ENCODE data around the gene PSMB5.
"Not testable (repeated sequence)": the region's sequence is repeated elsewhere in the genome, so short reads cannot be mapped to it uniquely, and the experiment has no call there.

The PSMB5 gene

GRCh38 chr14:23043145-23043544, 8.4 kb upstream of the PSMB5 start:
- no peak for DNase-seq

- DNase-seq: no peak
These were observed 7.7 kb upstream of the PSMB5 start, which contains the start of gene PSMB11 for GRCh38 chr14:23042162-23042965. Gene PSMB11, plus strand, starts transcription at chr14:23042212. Its CDS starts 14 bp downstream, at chr14:23042226.

DNA sequence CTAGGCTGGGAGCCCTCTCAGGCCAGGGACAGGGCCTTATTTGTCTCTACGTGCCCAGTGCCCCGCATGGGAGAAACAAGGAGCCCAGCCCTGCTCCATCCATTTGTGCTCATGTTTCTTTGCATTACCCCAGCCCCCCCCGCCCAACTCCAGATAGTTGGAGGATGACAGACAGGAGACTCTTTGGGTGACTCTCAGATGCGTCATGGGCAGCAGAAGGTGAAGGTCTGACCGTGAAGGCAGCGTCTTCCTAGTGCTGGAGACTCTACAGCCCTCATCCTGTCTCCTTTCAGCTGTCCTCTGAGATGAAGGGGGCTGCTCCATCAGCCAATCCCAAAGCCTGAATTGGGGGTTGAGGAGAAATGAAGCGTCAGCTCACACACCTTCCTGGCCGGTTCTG, 7.0 kb upstream of the PSMB5 start:
- no peak for DNase-seq

GRCh38 chr14:23040100-23040499, 5.4 kb upstream of the PSMB5 start:
- no peak for DNase-seq

- no peak for DNase-seq
These were observed 824 bp upstream of the PSMB5 start for GRCh38 chr14:23035303-23036144.

DNA sequence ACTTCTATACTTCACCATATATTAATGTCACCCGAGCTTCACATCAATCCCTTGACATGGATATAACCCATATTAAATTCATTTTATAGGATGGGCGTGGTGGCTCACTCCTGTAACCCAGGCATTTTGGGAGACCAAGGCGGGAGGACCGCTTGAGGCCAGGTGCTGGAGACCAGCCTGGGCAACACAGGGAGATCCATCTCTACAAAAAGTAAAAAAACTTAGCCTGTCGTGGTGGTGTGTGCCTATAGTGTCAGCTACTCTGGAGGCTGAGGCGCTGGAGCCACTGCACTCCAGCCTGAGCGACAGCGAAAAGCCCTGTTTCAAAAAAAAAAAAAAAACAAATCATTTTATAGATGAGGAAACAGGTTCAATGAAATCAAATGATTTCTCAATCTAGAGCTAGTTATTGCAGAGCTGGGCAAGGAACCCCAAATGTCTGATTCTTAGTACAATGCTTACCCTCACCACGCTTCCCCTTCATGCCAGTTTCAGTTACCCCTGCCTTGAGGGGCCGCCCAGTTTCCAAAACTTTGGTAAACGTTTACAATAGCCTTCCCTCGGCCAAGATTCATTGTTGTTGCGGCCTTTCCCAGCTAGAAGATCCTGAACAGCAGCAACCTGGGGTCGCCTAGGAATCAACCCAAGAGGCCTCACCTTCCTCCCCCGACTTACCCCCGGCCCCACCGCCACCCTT, 751 bp downstream of the PSMB5 start:
- DNase-seq: no peak

DNA sequence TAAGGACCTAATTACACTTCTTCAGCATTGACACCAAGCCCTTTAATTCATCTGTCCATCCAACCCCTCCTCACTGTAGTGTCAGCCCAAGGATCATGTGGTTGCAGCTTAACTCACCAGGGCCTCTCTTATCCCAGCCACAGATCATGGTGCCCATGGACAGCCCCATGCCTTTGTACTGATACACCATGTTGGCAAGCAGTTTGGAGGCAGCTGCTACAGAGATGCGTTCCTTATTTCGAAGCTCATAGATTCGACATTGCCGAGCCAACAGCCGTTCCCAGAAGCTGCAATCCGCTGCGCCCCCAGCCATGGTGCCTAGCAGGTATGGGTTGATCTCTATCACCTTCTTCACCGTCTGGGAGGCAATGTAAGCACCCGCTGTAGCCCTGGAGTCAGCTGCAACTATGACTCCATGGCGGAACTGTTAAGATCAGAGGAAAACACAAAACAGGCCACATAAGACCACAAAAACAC, 1.4 kb downstream of the PSMB5 start:
- DNase-seq: no peak

- DNase-seq: no peak
These were observed 3.8 kb downstream of the PSMB5 start for GRCh38 chr14:23030936-23031335.

DNA sequence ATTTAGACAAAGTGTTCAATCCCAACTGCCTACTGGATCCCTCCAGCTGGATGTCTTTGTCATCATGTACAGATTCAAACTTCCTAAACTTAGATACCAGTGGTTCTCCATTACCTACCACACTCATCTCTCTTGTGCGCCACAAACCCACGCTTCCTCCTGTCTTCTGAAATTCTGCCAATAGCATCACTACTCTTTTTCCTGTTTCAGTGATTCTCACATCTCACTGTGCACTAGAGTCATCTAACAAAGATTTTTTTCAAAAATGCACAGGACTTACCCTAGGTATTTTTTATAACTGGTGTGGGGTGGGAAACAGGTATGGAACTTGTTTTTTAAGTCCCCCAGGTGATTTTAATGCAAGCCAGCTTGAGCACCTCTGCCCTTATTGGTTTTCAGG, 5.9 kb downstream of the PSMB5 start:
- no peak for DNase-seq

DNA sequence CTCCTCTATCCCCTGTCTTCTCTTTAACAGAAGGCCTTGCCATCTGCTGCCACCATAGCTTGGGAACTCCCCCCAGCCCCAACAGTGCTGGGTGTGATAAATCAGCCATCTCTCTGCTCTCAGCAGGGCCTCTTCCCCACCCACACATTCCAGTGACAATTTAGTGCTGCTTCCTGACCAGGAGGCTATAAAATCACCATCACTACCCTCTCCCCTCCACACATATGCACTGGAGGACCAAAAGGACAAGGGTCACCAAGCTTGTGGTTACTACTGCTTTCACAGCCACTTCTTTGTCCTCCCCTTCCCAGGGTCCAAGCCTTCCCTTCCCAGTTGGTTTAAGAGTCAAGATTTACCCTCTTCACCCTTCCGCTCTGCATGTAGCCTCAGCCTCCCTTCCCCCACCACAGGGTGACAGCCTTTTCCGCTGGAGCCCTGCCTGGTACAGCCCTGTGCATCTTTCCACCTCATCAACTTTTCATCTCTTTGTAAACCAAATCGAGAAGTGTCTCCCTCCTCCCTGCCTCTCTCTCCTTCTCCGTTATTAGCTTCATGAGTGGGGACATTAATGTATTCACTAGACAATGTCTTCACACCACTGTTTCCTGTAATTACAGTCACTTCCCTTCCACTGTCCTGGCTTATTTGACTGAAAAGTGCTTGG, 9.4 kb downstream of the PSMB5 start:
- DNase-seq: peak; percentile 97

GRCh38 chr14:23024612-23025075, 10.1 kb downstream of the PSMB5 start:
- DNase-seq: peak; percentile 97

GRCh38 chr14:23023795-23024152, 10.9 kb downstream of the PSMB5 start:
- DNase-seq: no peak

GRCh38 chr14:23023022-23023794, 11.5 kb downstream of the PSMB5 start:
- DNase-seq: no peak

DNA sequence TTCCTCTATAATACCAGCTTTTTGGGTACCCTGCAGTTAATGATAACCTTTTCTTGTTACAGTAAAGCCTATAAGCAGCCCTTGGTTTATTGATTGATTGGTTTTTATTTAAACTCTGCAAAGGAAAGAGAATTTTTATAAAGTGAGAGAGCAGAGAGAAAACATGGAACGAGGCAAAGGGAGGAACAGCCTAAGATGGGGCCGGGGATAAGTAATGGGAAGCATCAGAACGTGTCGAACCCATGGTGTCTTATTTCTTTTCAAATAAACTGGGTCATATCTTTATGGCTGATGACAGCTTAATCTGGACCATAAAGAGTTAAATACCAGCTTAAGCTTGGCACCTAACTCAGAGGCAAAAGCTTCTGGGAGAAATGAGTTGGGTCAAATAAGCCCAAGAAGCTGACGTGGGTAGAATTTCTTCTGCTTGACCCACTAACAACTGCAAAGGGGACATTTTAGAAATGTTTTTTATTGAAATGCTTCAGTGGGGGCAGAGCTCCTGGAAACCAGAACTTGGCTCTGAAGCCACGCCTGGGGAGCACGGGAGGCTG, 12.7 kb downstream of the PSMB5 start:
- no peak for DNase-seq

- no peak for DNase-seq
These were observed 13.3 kb downstream of the PSMB5 start for GRCh38 chr14:23021434-23021833.

DNA sequence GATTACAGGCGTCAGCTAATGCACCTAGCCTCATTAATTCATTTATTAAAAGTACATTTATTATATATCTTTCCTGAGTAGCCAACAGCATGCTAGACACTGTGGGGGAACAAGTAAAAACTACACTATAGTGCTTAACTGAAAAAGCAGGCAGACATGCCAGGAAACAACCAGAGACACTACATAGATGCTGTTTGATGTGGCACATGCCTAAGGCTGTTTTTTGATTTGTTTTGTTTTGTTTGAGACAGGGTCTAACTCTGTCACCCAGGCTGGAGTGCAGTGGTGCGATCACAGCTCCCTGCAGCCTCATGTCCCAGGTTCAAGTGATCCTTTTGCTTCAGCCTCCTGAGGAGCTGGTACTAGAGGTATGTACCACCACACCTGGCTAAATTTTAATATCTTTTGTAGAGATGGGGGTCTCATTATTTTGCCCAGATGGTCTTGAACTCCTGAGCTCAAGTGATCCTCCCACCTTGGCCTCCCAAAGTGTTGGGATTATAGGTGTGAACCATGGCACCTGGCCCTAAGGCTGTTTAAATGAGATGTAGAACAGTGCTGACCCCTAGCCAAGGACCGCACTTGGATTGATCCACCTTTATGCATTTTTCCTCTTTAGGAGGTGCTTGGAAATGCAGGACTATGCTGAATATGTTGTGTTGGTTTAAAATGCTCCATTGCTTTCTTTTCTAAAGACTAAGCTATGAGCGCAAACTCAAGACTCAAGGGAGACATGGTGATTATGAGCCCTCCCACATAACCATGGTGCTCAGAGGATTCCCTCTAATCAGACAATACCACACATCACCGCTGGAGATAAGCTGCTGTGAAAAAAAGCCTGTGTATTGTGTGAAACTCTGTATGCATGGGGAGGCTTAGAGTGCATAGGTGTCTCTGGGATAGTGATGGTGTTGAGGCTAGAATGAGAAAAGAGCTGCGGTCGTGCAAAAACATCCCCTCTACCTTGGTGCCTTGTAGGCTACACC, 14.3 kb downstream of the PSMB5 start:
- no peak for DNase-seq

DNA sequence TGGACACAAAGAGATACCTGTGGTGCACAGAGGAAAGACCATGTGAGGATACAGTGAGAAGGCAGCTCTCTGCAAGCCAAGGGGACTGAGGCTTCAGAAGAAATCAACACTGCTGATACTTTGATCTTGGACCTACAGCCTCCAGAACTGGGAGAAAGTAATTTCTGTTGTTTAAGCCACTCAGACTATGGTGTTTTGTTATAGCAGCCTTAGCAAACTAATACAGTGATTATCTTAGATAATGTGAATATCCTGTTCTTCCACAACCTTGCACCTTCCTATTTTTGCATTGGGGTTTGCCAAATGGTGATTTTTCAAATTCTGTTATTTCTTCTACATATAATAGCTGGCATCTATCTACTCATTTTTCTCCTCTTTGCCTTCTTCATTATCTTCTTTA, 16.6 kb downstream of the PSMB5 start:
- no peak for DNase-seq

- DNase-seq: no peak
These were observed 17.6 kb downstream of the PSMB5 start for GRCh38 chr14:23017091-23017490.

DNA sequence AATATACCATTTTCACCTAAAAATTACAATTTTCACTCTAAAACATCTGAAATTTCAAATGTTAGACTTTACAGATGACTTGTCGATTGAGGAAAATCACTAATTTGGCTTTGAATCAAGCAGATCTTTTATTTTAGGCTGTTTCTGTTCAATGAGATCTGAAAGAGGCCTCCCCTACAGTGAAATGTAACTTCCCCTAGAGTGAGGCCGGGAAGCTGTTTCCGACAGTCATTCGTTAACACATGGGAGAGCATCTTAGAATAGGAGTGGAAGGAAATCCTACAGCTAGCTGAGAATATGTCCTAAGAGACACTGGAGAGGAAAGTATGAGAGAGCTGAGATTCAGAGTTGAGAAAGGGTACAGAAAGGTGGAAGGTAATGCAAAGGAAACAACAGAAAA, 19.1 kb downstream of the PSMB5 start:
- DNase-seq: no peak

DNA sequence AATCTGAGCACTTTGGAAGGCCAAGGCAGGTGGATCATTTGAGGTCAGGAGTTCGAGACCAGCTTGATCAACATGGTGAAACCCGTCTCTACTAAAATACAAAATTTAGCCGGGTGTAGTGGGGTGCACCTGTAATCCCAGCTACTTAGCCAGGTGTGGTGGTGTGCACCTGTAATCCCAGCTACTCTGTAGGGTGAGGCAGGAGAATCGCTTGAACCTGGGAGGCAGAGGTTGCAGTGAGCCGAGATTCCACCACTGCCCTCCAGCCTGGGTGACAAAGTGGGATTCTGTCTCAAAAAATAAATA, 21.0 kb downstream of the PSMB5 start:
- not testable (repeated sequence) for DNase-seq

Data from NCI-H2171 (cell line).